Body of pancreas (tissue), 4 donors: ENCODE results near the gene PDZD4. TPM values are rescaled to one million over a fixed set of nuclear protein-coding genes. Genes with fewer than 3 reads are reported as not detected.

Experiments
- ATAC-seq: fragments of 150-250 bp; one replicate; pipeline ENCODE4 v1.9.1; 2016
- DNase-seq, 4 donors: peaks; one replicate each; pipeline ENCODE4 v3.0.0-alpha.2; 2019
- H3K27ac ChIP-seq, 4 donors: fragments of 200-600 bp; sonication (generic); 1 replicate in 3 of 4; 2 replicates in 1 of 4; pipeline versions ENCODE4 v1.5.1 to v1.6.1; 2016 to 2019; ENCODE audit warnings: mild to moderate bottlenecking in 1 of 4, mixed read lengths in 1 of 4, moderate library complexity in 1 of 4
- H3K27me3 ChIP-seq, 2 donors: fragments of 200-600 bp; sonication (generic); one replicate each; pipeline ENCODE4 v1.6.0; 2016; ENCODE audit warnings: mild to moderate bottlenecking in 1 of 2
- H3K36me3 ChIP-seq, 2 donors: fragments of 200-600 bp; sonication (generic); replicated peaks in 1 of 2; 2 replicates each; pipeline ENCODE4 v1.5.1; 2016; ENCODE audit warnings: low read depth in 2 of 2; ENCODE audit not compliant: insufficient read depth in 1 of 2
- H3K4me1 ChIP-seq: fragments of 200-600 bp; sonication (generic); one replicate; pipeline ENCODE4 v1.6.0; 2016
- H3K4me3 ChIP-seq, 2 donors: fragments of 200-600 bp; sonication (generic); 1 replicate in 1 of 2; 2 replicates in 1 of 2; pipeline ENCODE4 v1.5.1; 2016 to 2019
- H3K9me3 ChIP-seq, 3 donors: fragments of 200-600 bp; sonication (generic); 1 replicate in 2 of 3; 2 replicates in 1 of 3; pipeline ENCODE4 v1.5.1; 2016
- CTCF ChIP-seq, 7 experiments: fragments of 450-650 bp in 4 of 7; fragments of 200-600 bp in 3 of 7; sonication (generic) in 3 of 7; IDR thresholded peaks; one replicate each; pipeline ENCODE4 v1.5.1; 2016 to 2019; ENCODE audit warnings: antibody characterized with exemption in 7 of 7
- POLR2A ChIP-seq, 3 donors: fragments of 450-650 bp; IDR thresholded peaks; one replicate each; pipeline ENCODE4 v1.6.1; 2016; ENCODE audit warnings: antibody characterized with exemption in 3 of 3, mild to moderate bottlenecking in 2 of 3
- WGBS, 2 donors: methylation state at CpG; one replicate each; pipeline ENCODE4 v1.1.5; 2017; 5-methylcytosine and 5-hydroxymethylcytosine counted together
- intact Hi-C: fragments of 100-400 bp; cut with DNase I; formaldehyde crosslinking; loops from one replicate; pipeline ENCODE4 v1.15.1; 2023
- total RNA-seq, 2 donors: library from RNA; depleted of rRNA; stranded (reverse); fragments of >200 nt; gene quantifications; one replicate each; pipeline ENCODE4 v1.1.0, GENCODE V29; 2016

The PDZD4 gene
- total RNA-seq, 2 donors from 2014 or later: 1.6 to 2.6 TPM

DNA sequence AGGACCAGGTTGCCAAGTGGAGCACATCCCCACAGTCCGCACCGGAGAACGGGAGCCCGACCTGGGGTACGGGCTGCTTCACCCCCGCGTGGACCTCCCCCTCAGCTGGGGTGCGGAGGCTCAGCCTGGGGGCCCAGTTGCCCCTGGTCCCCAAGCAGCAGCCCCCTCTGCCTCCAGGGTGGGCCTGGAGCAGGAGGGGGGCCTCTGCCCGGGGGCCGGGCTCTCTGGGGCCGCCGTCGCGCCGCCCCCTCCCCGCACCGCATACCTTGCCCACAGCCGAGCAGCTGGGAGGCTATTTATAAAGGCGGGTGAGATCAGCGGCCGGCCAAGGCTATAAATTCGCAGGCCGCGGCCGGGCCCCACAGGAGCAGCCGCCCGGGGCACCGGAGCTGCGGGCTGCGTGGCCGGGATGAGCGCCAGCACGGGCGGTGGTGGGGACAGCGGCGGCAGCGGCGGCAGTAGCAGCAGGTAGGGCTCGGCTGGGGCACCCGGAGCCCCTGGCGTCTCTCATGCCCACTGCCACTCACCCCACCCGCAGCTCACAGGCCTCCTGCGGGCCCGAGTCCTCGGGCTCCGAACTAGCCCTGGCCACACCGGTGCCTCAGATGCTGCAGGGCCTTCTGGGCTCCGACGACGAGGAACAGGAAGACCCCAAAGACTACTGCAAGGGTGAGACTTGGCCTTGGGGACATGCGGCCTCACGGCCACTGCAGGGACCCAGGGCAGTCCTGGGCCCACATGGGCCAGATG, 49.5 kb downstream of the PDZD4 start, which contains the start of gene SRPK3:
SRPK3 (plus strand) TSS at position 364 of the 750 bp plus-strand sequence; CDS start at position 410, 46 bp downstream.
- H3K36me3 ChIP-seq: peaks cover 0 to 3% of the 10 kb centered on the region in 2 donors
- H3K27ac ChIP-seq: no peak within 1 kb of the TSS
- TF ChIP-seq POLR2A (IDR thresholded peaks at IDR 0.05): no peak
- no peak for TF ChIP-seq CTCF (IDR thresholded peaks at IDR 0.05)
- H3K9me3 ChIP-seq: no peaks in the 10 kb centered on the region
- intact Hi-C loops: no loop called here
- peak in 1 of 4 donors; percentile 39 for DNase-seq
- H3K4me3 ChIP-seq: no peak within 1 kb of the TSS
- peaks cover 8% of the 10 kb centered on the region for H3K4me1 ChIP-seq
- H3K27me3 ChIP-seq: no peaks in the 10 kb centered on the region
- 13% methylated on average over 9 of the region's 52 CpGs; no CpG with 5 or more reads in 1 of the 2 donors for WGBS, 2 donors
- ATAC-seq: peak; percentile 40

DNA sequence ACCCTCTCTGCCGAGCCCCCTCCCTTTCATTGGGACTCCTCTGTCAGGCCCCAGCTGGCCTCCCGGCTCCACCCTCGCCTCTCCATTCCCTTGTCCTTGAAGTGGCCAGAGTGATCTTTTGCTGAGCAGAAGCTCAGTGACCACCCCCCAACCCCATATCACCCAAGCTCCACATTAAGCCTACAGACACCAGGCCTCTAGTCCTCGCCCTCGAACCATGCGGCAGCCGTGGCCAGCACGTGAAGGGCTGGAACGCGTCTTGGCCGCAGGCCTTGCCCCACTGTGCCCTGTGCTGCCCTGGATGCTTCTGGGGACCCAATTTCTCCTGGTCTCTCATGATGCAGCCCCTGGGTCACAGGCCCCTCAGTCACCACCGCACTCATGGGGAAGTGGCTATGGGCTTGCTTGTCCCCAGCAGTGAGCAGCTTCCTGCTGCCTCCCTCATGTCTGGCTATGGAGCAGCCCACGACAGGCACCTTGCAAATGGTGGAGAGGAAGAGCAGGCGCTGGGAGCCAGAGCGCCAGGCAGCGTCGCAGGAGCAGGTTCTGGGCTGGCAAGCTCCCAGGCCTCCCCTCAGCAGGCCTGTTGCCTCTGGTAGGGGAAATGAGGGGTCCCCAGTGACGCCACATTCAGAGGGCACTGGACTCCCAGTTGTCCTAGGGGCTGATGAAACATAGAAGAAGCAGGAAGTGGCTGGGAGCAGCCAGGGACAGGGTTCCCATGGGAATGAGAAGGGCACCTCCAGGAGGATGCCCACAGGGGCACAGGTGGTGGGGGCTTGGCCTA, 50.3 kb downstream of the PDZD4 start:
- Histone ChIP-seq H3K27ac (no peak overlapping the region), H3K27me3 (no peaks in the 10 kb centered on the region), H3K36me3 (no peaks in the 10 kb centered on the region), H3K4me3 (no peak overlapping the region), H3K9me3 (no peaks in the 10 kb centered on the region), H3K4me1 (peaks cover 8% of the 10 kb centered on the region)
- TF ChIP-seq POLR2A (IDR thresholded peaks at IDR 0.05) (no peak), CTCF (IDR thresholded peaks at IDR 0.05) (no peak)
- no peak for ATAC-seq
- DNase-seq: no peak
- WGBS, 2 donors: 64 to 74% methylated on average over 7 to 16 of the region's 18 CpGs
- intact Hi-C loops: no loop called here

- no peak overlapping the region for H3K27ac ChIP-seq
- no peak overlapping the region for H3K4me3 ChIP-seq
- TF ChIP-seq CTCF (IDR thresholded peaks at IDR 0.05): no peak
- no peak for TF ChIP-seq POLR2A (IDR thresholded peaks at IDR 0.05)
- ATAC-seq: no peak
- no peaks in the 10 kb centered on the region for H3K36me3 ChIP-seq
- H3K4me1 ChIP-seq: peaks cover 8% of the 10 kb centered on the region
- no peak for DNase-seq
- intact Hi-C loops: no loop called here
- no peaks in the 10 kb centered on the region for H3K9me3 ChIP-seq
- H3K27me3 ChIP-seq: no peaks in the 10 kb centered on the region
- WGBS, 2 donors: 80 to 100% methylated on average over 1 of the region's 16 CpGs
Measured at GRCh38 chrX:153778684-153779101, 51.7 kb downstream of the PDZD4 start.

DNA sequence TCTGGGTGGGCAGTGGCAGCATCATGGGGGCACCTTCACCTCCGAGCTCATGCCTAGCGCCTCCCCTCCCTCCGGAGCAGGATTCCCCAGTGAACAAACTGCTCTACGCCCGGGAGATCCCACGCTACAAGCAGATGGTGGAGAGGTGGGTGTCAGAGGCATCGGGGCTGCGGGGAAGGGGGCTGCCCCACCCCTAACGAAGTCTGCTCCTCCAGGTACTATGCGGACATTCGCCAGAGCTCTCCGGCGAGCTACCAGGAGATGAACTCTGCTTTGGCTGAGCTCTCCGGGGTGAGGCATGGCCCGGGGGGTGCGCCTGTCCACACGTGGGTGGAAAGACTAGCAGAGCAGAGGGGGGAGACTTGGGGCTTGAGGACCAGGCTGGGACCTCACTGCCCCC, 52.2 kb downstream of the PDZD4 start:
- 20 to 40% methylated on average over 2 to 4 of the region's 17 CpGs for WGBS, 2 donors
- intact Hi-C loops: no loop called here
- ATAC-seq: no peak

More for the DNA sequence above, 52.2 kb downstream of the PDZD4 start:
- Histone ChIP-seq H3K27ac (no peak overlapping the region), H3K27me3 (no peaks in the 10 kb centered on the region), H3K36me3 (no peaks in the 10 kb centered on the region), H3K4me3 (no peak overlapping the region), H3K4me1 (peaks cover 8% of the 10 kb centered on the region), H3K9me3 (no peaks in the 10 kb centered on the region)
- DNase-seq: no peak
- no peak for TF ChIP-seq CTCF (IDR thresholded peaks at IDR 0.05)
- no peak for TF ChIP-seq POLR2A (IDR thresholded peaks at IDR 0.05)
